ENCODE results near the gene CDRT4.
"Not testable (repeated sequence)": the region's sequence is repeated elsewhere in the genome, so short reads cannot be mapped to it uniquely, and the experiment has no call there.

The CDRT4 gene

DNA sequence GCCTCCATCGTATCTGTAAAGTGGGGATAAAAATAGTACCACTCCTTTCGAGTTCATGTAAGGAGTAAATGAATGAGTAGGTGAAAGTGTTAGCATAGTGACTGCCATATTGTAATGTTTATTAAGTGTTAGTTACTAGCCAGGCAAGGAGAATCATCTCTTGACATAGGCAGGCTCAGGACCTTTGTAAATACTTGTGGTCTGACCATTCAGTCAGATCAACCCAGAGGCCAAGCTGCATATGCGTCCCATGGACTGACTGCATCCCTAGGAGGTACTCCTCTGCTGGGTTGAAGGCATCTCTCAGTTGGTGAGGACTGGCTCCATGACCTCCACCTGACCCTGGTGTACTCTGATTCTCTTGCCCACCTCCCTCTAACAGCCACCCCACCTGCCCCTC is 40.5 kb upstream of the CDRT4 start:
- H3K4me1 ChIP-seq (ENCODE audit: control insufficient read depth, low read length), result peaks cover 6% of the 10 kb centered on the region
- no peaks in the 10 kb centered on the region for H3K9me3 ChIP-seq (ENCODE audit: control insufficient read depth, insufficient read depth, low read length)
- no peaks in the 10 kb centered on the region for H3K36me3 ChIP-seq (ENCODE audit: control insufficient read depth, low read length)
- TF ChIP-seq CTCF (IDR thresholded peaks at IDR 0.05; ENCODE audit: low read depth, low read length, poor library complexity, severe bottlenecking) (no peak), EZH2phosphoT487 (IDR thresholded peaks at IDR 0.05; ENCODE audit: borderline replicate concordance, low read length) (no peak)
- no peak overlapping the region for H3K4me3 ChIP-seq (ENCODE audit: low read length)
- no peaks in the 10 kb centered on the region for H4K20me1 ChIP-seq (ENCODE audit: control insufficient read depth, insufficient read depth, low read depth, low read length)
- H3K9me2 ChIP-seq (replicated peaks; ENCODE audit: control insufficient read depth, low read length), result no peaks in the 10 kb centered on the region
- H3F3A ChIP-seq (ENCODE audit: control insufficient read depth, insufficient read depth), result no peaks in the 10 kb centered on the region
- H3K4me2 ChIP-seq (ENCODE audit: low read length), result no peak overlapping the region
- H3K79me2 ChIP-seq (ENCODE audit: control insufficient read depth, low read length), result no peaks in the 10 kb centered on the region
- H3K27ac ChIP-seq (ENCODE audit: low read depth, low read length), result no peak overlapping the region
- no peaks in the 10 kb centered on the region for H3K27me3 ChIP-seq (ENCODE audit: control insufficient read depth, low read length)

GRCh38 chr17:15507001-15507400 is 39.6 kb upstream of the CDRT4 start:
- Histone ChIP-seq H3K79me2 (ENCODE audit: control insufficient read depth, low read length) (no peaks in the 10 kb centered on the region), H3K27me3 (ENCODE audit: control insufficient read depth, low read length) (no peaks in the 10 kb centered on the region), H3K4me1 (ENCODE audit: control insufficient read depth, low read length) (peaks cover 10% of the 10 kb centered on the region), H3F3A (ENCODE audit: control insufficient read depth, insufficient read depth) (no peaks in the 10 kb centered on the region), H3K9me3 (ENCODE audit: control insufficient read depth, insufficient read depth, low read length) (no peaks in the 10 kb centered on the region), H4K20me1 (ENCODE audit: control insufficient read depth, insufficient read depth, low read depth, low read length) (no peaks in the 10 kb centered on the region), H3K4me2 (ENCODE audit: low read length) (no peak overlapping the region), H3K27ac (ENCODE audit: low read depth, low read length) (no peak overlapping the region), H3K4me3 (ENCODE audit: low read length) (no peak overlapping the region), H3K36me3 (ENCODE audit: control insufficient read depth, low read length) (no peaks in the 10 kb centered on the region), H3K9me2 (replicated peaks; ENCODE audit: control insufficient read depth, low read length) (no peaks in the 10 kb centered on the region)
- no peak for TF ChIP-seq CTCF (IDR thresholded peaks at IDR 0.05; ENCODE audit: low read depth, low read length, poor library complexity, severe bottlenecking)
- no peak for TF ChIP-seq EZH2phosphoT487 (IDR thresholded peaks at IDR 0.05; ENCODE audit: borderline replicate concordance, low read length)

- H3K36me3 ChIP-seq (ENCODE audit: control insufficient read depth, low read length); H4K20me1 ChIP-seq (ENCODE audit: control insufficient read depth, insufficient read depth, low read depth, low read length); H3K4me1 ChIP-seq (ENCODE audit: control insufficient read depth, low read length); H3K27me3 ChIP-seq (ENCODE audit: control insufficient read depth, low read length); H3F3A ChIP-seq (ENCODE audit: control insufficient read depth, insufficient read depth); H3K79me2 ChIP-seq (ENCODE audit: control insufficient read depth, low read length); H3K4me3 ChIP-seq (ENCODE audit: low read length); H3K27ac ChIP-seq (ENCODE audit: low read depth, low read length); H3K4me2 ChIP-seq (ENCODE audit: low read length); H3K9me2 ChIP-seq (replicated peaks; ENCODE audit: control insufficient read depth, low read length); H3K9me3 ChIP-seq (ENCODE audit: control insufficient read depth, insufficient read depth, low read length): not testable (repeated sequence)
Observed at GRCh38 chr17:15505708-15506107, 38.3 kb upstream of the CDRT4 start.

DNA sequence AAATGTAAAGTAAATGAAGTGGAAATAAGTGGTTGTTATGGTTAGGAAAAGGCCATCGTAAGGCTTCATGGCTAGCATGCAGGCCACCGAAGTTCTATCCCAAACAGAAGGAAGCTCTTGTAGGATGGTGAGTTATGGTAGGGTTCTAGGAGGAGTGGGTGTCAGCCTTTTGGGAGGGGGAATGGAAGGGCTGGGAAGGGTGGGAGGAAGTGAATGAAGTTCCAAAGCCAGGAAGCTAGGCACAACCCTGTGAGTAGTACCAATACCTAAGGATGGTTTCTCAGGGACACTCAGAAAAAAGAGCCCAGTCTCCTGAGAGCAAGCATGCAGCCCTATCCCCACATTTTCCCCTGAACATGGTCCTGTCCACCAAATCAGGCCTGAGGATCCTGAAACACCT is 36.3 kb upstream of the CDRT4 start:
- Histone ChIP-seq H3K27ac (ENCODE audit: low read depth, low read length) (no peak overlapping the region), H3K4me3 (ENCODE audit: low read length) (no peak overlapping the region), H3K36me3 (ENCODE audit: control insufficient read depth, low read length) (no peaks in the 10 kb centered on the region), H3K9me3 (ENCODE audit: control insufficient read depth, insufficient read depth, low read length) (no peaks in the 10 kb centered on the region), H3K4me2 (ENCODE audit: low read length) (no peak overlapping the region), H3K9me2 (replicated peaks; ENCODE audit: control insufficient read depth, low read length) (no peaks in the 10 kb centered on the region), H4K20me1 (ENCODE audit: control insufficient read depth, insufficient read depth, low read depth, low read length) (no peaks in the 10 kb centered on the region), H3K79me2 (ENCODE audit: control insufficient read depth, low read length) (no peaks in the 10 kb centered on the region), H3K27me3 (ENCODE audit: control insufficient read depth, low read length) (no peaks in the 10 kb centered on the region), H3K4me1 (ENCODE audit: control insufficient read depth, low read length) (peaks cover 10% of the 10 kb centered on the region), H3F3A (ENCODE audit: control insufficient read depth, insufficient read depth) (no peaks in the 10 kb centered on the region)
- TF ChIP-seq EZH2phosphoT487 (IDR thresholded peaks at IDR 0.05; ENCODE audit: borderline replicate concordance, low read length) (no peak), CTCF (IDR thresholded peaks at IDR 0.05; ENCODE audit: low read depth, low read length, poor library complexity, severe bottlenecking) (no peak)
